ENCODE results near the gene CLDN1. TPM values are rescaled to one million over a fixed set of nuclear protein-coding genes. Genes with fewer than 3 reads are reported as not detected.
"Not testable (repeated sequence)": the region's sequence is repeated elsewhere in the genome, so short reads cannot be mapped to it uniquely, and the experiment has no call there.

The CLDN1 gene
- total RNA-seq, 2 experiments from 2014 or later = not detected

GRCh38 chr3:190301591-190301990, 20.7 kb downstream of the CLDN1 start:
- CTCF ChIA-PET = interaction anchor here (2.4 kb wide), 1 partner anchor 21 kb away, joined by 7 read pairs; the partner anchor contains the start of gene CLDN1
- H3K4me1 Mint-ChIP-seq = peaks cover 3% of the 10 kb centered on the region
- ATAC-seq (no peak), DNase-seq (no peak)
- H3K27ac Mint-ChIP-seq = no peak overlapping the region
- no peaks in the 10 kb centered on the region for H3K9me3 Mint-ChIP-seq (ENCODE audit: low read depth)
- no peak overlapping the region for H3K4me3 Mint-ChIP-seq
- H3K27me3 Mint-ChIP-seq = peaks cover 5% of the 10 kb centered on the region
- no peaks in the 10 kb centered on the region for H3K36me3 Mint-ChIP-seq

DNA sequence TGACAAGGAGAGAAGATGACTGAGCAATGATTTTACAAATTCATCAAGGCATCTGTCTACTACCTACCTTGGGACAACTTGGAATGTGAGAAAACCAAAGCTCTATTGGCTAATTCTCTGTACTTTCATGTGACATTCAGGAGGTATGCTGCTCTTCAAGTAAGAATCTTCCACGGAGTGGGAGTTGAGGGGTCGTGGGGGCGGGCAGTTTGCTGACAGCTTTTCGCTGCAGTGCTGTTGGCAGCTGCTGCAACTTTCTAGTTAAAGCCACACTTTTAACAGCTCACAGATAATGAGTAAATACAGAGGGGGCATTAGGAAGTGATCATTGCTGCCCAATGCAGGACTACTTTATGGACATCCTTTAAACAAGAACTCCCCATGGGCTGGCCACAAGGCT, 22.3 kb downstream of the CLDN1 start:
- Mint-ChIP-seq H3K9me3 (ENCODE audit: low read depth) (no peaks in the 10 kb centered on the region), H3K4me3 (no peak overlapping the region), H3K27ac (no peak overlapping the region), H3K27me3 (peaks cover 5% of the 10 kb centered on the region), H3K36me3 (no peaks in the 10 kb centered on the region), H3K4me1 (peaks cover 3% of the 10 kb centered on the region)
- DNase-seq (no peak), ATAC-seq (no peak)
- CTCF ChIA-PET = no interaction called here

DNA sequence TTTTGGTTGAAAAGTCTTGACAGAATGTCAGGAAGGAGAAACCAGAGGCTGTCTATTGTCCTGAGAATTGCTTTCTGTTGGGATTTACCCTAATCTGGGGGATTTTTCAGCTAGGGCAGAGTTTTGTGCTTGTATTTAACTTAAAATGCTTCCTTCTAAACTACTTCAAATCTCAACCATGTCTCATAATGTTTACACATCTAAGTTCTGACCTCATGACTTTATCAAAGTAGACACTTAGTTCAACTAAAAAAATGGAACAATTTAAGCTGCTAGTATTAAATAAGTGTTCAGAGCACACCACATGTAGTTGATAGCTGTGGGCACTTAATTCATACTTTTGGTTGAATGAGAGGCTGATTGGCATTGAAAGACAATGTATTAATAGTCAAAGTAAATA, 28.2 kb downstream of the CLDN1 start:
- no peak for ATAC-seq
- no peaks in the 10 kb centered on the region for H3K36me3 Mint-ChIP-seq
- no peak overlapping the region for H3K27ac Mint-ChIP-seq
- no peak overlapping the region for H3K4me3 Mint-ChIP-seq
- CTCF ChIA-PET = no interaction called here
- no peaks in the 10 kb centered on the region for H3K27me3 Mint-ChIP-seq
- no peaks in the 10 kb centered on the region for H3K4me1 Mint-ChIP-seq
- DNase-seq = no peak
- peaks cover 6% of the 10 kb centered on the region for H3K9me3 Mint-ChIP-seq (ENCODE audit: low read depth)

DNA sequence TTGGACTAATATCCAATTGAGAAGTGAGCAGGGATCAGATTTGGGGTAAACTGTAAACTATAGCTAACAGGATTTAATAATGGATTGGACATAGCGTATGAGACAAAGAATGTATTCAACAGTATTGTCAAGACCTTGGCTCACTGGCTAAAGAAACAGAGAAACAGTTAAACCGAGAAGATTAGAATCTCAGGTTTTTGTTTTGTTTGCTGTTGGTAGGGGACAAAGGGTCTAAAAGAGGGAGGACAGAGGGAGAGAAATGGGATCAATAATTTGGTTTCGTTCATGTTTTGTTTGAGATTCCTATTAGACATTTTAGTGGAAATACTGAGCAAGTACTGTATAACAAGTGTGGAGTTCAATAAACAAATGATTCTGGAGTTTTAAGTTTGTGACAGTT, 28.6 kb downstream of the CLDN1 start:
- DNase-seq (no peak), ATAC-seq (no peak)
- Mint-ChIP-seq H3K27ac (no peak overlapping the region), H3K9me3 (ENCODE audit: low read depth) (peaks cover 6% of the 10 kb centered on the region), H3K4me3 (no peak overlapping the region), H3K36me3 (no peaks in the 10 kb centered on the region), H3K27me3 (no peaks in the 10 kb centered on the region), H3K4me1 (no peaks in the 10 kb centered on the region)
- CTCF ChIA-PET = no interaction called here

GRCh38 chr3:190291994-190292584, 30.2 kb downstream of the CLDN1 start:
- ATAC-seq (no peak), DNase-seq (no peak)
- H3K27ac Mint-ChIP-seq = no peak overlapping the region
- no peak overlapping the region for H3K4me3 Mint-ChIP-seq
- no peaks in the 10 kb centered on the region for H3K36me3 Mint-ChIP-seq
- CTCF ChIA-PET = no interaction called here
- no peaks in the 10 kb centered on the region for H3K27me3 Mint-ChIP-seq
- no peaks in the 10 kb centered on the region for H3K4me1 Mint-ChIP-seq
- H3K9me3 Mint-ChIP-seq (ENCODE audit: low read depth) = peaks cover 9% of the 10 kb centered on the region

- Mint-ChIP-seq H3K4me1 (no peaks in the 10 kb centered on the region), H3K9me3 (ENCODE audit: low read depth) (peaks cover 15% of the 10 kb centered on the region), H3K27ac (no peak overlapping the region), H3K27me3 (no peaks in the 10 kb centered on the region), H3K36me3 (no peaks in the 10 kb centered on the region), H3K4me3 (no peak overlapping the region)
- DNase-seq = no peak
- CTCF ChIA-PET = no interaction called here
- no peak for ATAC-seq
Measured at GRCh38 chr3:190289989-190290388, 32.3 kb downstream of the CLDN1 start.

- Mint-ChIP-seq H3K36me3 (no peaks in the 10 kb centered on the region), H3K27ac (no peak overlapping the region), H3K4me3 (no peak overlapping the region), H3K27me3 (no peaks in the 10 kb centered on the region), H3K9me3 (ENCODE audit: low read depth) (peaks cover 16% of the 10 kb centered on the region), H3K4me1 (no peaks in the 10 kb centered on the region)
- DNase-seq = no peak
- CTCF ChIA-PET = no interaction called here
- no peak for ATAC-seq
Measured at GRCh38 chr3:190288836-190289235, 33.4 kb downstream of the CLDN1 start.

DNA sequence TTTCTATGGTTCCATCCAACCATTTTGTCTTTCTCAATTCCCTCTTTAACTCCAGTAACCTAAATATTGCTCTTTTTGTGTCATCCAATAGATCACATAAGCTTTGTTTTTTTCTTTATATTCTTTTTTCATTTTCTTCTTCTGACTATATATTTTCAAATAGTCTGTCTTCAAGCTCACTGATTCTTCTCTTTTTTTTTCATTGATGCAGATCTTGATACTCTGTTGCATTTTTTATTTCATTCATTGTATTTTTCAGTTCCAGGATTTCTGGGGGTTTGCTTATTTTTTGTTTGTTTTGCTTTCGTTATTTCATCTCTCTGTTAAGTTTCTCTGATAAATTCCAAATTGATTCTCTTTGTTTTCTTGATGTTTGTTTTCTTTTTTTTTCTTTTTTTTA, 36.2 kb downstream of the CLDN1 start:
- no peak overlapping the region for H3K4me3 Mint-ChIP-seq
- no peak overlapping the region for H3K27ac Mint-ChIP-seq
- ATAC-seq (no peak), DNase-seq (no peak)
- CTCF ChIA-PET = no interaction called here
- H3K27me3 Mint-ChIP-seq = no peaks in the 10 kb centered on the region
- H3K36me3 Mint-ChIP-seq = no peaks in the 10 kb centered on the region
- peaks cover 14% of the 10 kb centered on the region for H3K9me3 Mint-ChIP-seq (ENCODE audit: low read depth)
- H3K4me1 Mint-ChIP-seq = no peaks in the 10 kb centered on the region

DNA sequence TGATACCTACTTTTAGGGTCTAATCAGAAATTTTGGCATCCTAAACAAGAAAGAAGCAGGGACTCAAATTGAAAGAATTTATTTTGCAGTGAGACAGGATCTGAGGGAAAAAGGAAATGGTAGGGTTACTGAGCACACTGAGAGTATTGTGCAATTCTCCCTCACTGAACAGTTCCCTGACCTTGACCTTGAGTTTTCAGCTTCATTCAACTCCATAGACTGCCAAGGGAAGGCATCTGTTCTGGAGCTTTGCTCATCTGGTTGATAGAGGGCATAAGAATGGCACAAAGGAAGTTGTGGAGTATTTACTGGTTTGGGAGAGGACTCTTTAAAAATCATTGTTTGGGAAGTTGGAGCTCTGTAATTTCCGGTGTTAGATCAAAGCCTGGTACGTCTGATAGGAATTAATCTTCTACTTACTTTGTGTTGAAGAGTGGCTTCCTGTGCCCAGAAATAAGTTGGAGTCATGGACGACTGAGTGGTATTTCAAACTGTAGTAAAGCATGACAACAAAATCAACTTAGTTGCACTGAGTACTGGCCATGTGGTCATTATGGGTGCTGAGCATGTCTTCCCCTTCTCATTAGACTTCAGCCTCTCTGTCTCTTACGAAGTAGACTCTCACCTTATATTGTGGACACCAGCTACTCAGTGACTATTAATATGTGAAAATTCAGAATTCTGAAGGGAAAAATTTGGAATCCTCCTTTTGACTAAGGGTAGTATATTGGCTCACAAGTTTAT, 40.8 kb downstream of the CLDN1 start:
- no peaks in the 10 kb centered on the region for H3K27me3 Mint-ChIP-seq
- ATAC-seq (no peak), DNase-seq (no peak)
- CTCF ChIA-PET = no interaction called here
- H3K36me3 Mint-ChIP-seq = no peaks in the 10 kb centered on the region
- H3K4me3 Mint-ChIP-seq = no peak overlapping the region
- no peak overlapping the region for H3K27ac Mint-ChIP-seq
- no peaks in the 10 kb centered on the region for H3K4me1 Mint-ChIP-seq
- peaks cover 8% of the 10 kb centered on the region for H3K9me3 Mint-ChIP-seq (ENCODE audit: low read depth)

GRCh38 chr3:190279690-190280089, 42.6 kb downstream of the CLDN1 start:
- H3K4me1 Mint-ChIP-seq = no peaks in the 10 kb centered on the region
- peaks cover 2% of the 10 kb centered on the region for H3K9me3 Mint-ChIP-seq (ENCODE audit: low read depth)
- CTCF ChIA-PET = interaction anchor here (1.1 kb wide), 1 partner anchor 42 kb away, joined by 3 read pairs; the partner anchor contains the start of gene CLDN1
- ATAC-seq (no peak), DNase-seq (no peak)
- no peaks in the 10 kb centered on the region for H3K27me3 Mint-ChIP-seq
- no peak overlapping the region for H3K4me3 Mint-ChIP-seq
- H3K36me3 Mint-ChIP-seq = no peaks in the 10 kb centered on the region
- H3K27ac Mint-ChIP-seq = no peak overlapping the region

- no peaks in the 10 kb centered on the region for H3K4me1 Mint-ChIP-seq
Measured at GRCh38 chr3:190272747-190273146, 49.5 kb downstream of the CLDN1 start.

GRCh38 chr3:190269101-190269500, 53.1 kb downstream of the CLDN1 start:
- Mint-ChIP-seq H3K4me3 (no peak overlapping the region), H3K36me3 (no peaks in the 10 kb centered on the region), H3K27ac (no peak overlapping the region), H3K4me1 (no peaks in the 10 kb centered on the region), H3K27me3 (peaks cover 2% of the 10 kb centered on the region), H3K9me3 (ENCODE audit: low read depth) (no peaks in the 10 kb centered on the region)
- ATAC-seq (no peak), DNase-seq (no peak)
- CTCF ChIA-PET = no interaction called here

More at GRCh38 chr3:190272747-190273146, 49.5 kb downstream of the CLDN1 start:
- DNase-seq (no peak), ATAC-seq (no peak)
- Mint-ChIP-seq H3K36me3 (no peaks in the 10 kb centered on the region), H3K4me3 (no peak overlapping the region), H3K9me3 (ENCODE audit: low read depth) (no peaks in the 10 kb centered on the region), H3K27ac (no peak overlapping the region), H3K27me3 (peaks cover 2% of the 10 kb centered on the region)
- CTCF ChIA-PET = no interaction called here

DNA sequence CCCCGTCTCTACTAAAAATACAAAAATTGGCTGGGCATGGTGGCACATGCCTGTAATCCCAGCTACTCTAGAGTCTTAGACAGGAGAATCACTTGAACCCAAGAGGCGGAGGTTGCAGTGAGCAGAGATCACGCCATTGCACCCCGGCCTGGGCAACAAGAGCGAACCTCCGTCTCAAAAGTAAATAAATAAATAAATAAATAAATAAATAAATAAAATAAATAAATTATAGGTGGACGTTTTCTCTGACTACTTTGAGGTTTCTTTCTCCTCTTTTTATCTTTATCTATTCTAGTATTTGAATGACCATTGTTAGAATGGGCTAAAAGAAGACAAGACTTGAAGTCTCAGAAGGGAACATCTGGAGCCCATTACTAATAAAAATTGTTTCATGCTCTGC, 54.8 kb downstream of the CLDN1 start:
- DNase-seq; H3K36me3 Mint-ChIP-seq; CTCF ChIA-PET; H3K27me3 Mint-ChIP-seq; ATAC-seq; H3K4me1 Mint-ChIP-seq; H3K9me3 Mint-ChIP-seq (ENCODE audit: low read depth); H3K4me3 Mint-ChIP-seq; H3K27ac Mint-ChIP-seq: not testable (repeated sequence)

- Mint-ChIP-seq H3K27me3 (no peaks in the 10 kb centered on the region), H3K27ac (no peak overlapping the region), H3K9me3 (ENCODE audit: low read depth) (no peaks in the 10 kb centered on the region), H3K4me1 (no peaks in the 10 kb centered on the region), H3K36me3 (no peaks in the 10 kb centered on the region), H3K4me3 (no peak overlapping the region)
- CTCF ChIA-PET = no interaction called here
- ATAC-seq = no peak
- DNase-seq = no peak
Measured at GRCh38 chr3:190266913-190267290, 55.3 kb downstream of the CLDN1 start.

Measured in activated CD8-positive, alpha-beta memory T cell treated with anti-CD3 and anti-CD28 coated beads, Interleukin-2, amount 10 ng/mL, durations not matched to agents 7 days and 5 days (primary cell).